ENCODE data around the gene SLC3A2.

Gene SLC3A2

GRCh38 chr11:62846177-62846576 lies 34.5 kb upstream of the SLC3A2 start:
- DNase-seq (ENCODE audit: low read depth in 2 of 2) = no peak
- no peak overlapping the region for H3K4me3 ChIP-seq (replicated peaks in 1 of 2; ENCODE audit: low read depth in 2 of 2, low read length in 2 of 2)
- no peak for TF ChIP-seq CTCF (IDR thresholded peaks at IDR 0.05; ENCODE audit: low read depth, low read length)

GRCh38 chr11:62847767-62848314 lies 32.9 kb upstream of the SLC3A2 start:
- no peak for DNase-seq (ENCODE audit: low read depth in 2 of 2)
- H3K4me3 ChIP-seq (replicated peaks in 1 of 2; ENCODE audit: low read depth in 2 of 2, low read length in 2 of 2) = no peak overlapping the region
- TF ChIP-seq CTCF (IDR thresholded peaks at IDR 0.05; ENCODE audit: low read depth, low read length) = no peak

- no peak overlapping the region for H3K4me3 ChIP-seq (replicated peaks in 1 of 2; ENCODE audit: low read depth in 2 of 2, low read length in 2 of 2)
- no peak for DNase-seq (ENCODE audit: low read depth in 2 of 2)
Measured at GRCh38 chr11:62850911-62851806, 29.5 kb upstream of the SLC3A2 start.

GRCh38 chr11:62851807-62852522 lies 28.7 kb upstream of the SLC3A2 start:
- no peak for DNase-seq (ENCODE audit: low read depth in 2 of 2)
- TF ChIP-seq CTCF (IDR thresholded peaks at IDR 0.05; ENCODE audit: low read depth, low read length) = no peak
- H3K4me3 ChIP-seq (replicated peaks in 1 of 2; ENCODE audit: low read depth in 2 of 2, low read length in 2 of 2) = no peak overlapping the region

More at GRCh38 chr11:62850911-62851806, 29.5 kb upstream of the SLC3A2 start:
- TF ChIP-seq CTCF (IDR thresholded peaks at IDR 0.05; ENCODE audit: low read depth, low read length) = no peak

GRCh38 chr11:62852523-62853188 lies 28.0 kb upstream of the SLC3A2 start:
- H3K4me3 ChIP-seq (replicated peaks in 1 of 2; ENCODE audit: low read depth in 2 of 2, low read length in 2 of 2) = no peak overlapping the region
- DNase-seq (ENCODE audit: low read depth in 2 of 2) = no peak
- no peak for TF ChIP-seq CTCF (IDR thresholded peaks at IDR 0.05; ENCODE audit: low read depth, low read length)

GRCh38 chr11:62853279-62853965 lies 27.3 kb upstream of the SLC3A2 start:
- no peak for TF ChIP-seq CTCF (IDR thresholded peaks at IDR 0.05; ENCODE audit: low read depth, low read length)
- H3K4me3 ChIP-seq (replicated peaks in 1 of 2; ENCODE audit: low read depth in 2 of 2, low read length in 2 of 2) = peak overlapping the region in 1 of 2 donors; percentile 85
- no peak for DNase-seq (ENCODE audit: low read depth in 2 of 2)
